Astrocyte of the spinal cord (primary cell): ENCODE measurements around the gene L3MBTL3.
"Not testable (repeated sequence)": the region's sequence is repeated elsewhere in the genome, so short reads cannot be mapped to it uniquely, and the experiment has no call there.

Source experiments
- DNase-seq: peaks from one replicate; pipeline ENCODE4 v3.0.0; 2011; ENCODE audit warnings: low read depth, low spot score
- H3K4me3 ChIP-seq: 2 replicates; pipeline ENCODE4 v1.5.1; 2011; ENCODE audit warnings: low read depth, mild to moderate bottlenecking, low read length, moderate library complexity
- CTCF ChIP-seq: IDR thresholded peaks from 2 replicates; pipeline ENCODE4 v1.5.1; 2012; ENCODE audit warnings: low read depth, mild to moderate bottlenecking, low read length, inconsistent platforms
- in situ Hi-C: cut with HindIII; loops from 2 replicates; pipeline ENCODE4 v1.10.0; 2017; ENCODE audit warnings: low sequenced_read_pairs

L3MBTL3 gene

DNA sequence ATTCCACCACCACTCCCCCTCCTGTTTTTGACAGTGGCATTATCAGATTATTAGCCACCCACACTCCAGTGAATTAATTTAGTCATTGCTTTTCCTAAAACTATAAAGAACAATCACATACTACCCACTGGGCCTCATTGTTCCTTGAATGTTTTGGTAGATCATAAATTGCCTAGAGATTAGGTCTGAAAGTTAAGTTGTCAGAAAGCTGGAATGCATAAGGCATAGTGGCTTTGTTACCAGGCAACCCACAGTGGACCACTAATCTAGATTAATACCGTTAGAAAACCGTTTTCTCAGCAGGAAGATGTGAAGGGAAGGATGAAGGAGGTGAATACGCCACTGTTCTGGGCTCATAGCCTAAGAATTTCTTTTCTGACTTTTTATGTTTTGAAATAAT lies 128.7 kb downstream of the L3MBTL3 start:
- in situ Hi-C loops, result no loop called here
- DNase-seq, result no peak
- TF ChIP-seq CTCF, result no peak
- no peak overlapping the region for H3K4me3 ChIP-seq

DNA sequence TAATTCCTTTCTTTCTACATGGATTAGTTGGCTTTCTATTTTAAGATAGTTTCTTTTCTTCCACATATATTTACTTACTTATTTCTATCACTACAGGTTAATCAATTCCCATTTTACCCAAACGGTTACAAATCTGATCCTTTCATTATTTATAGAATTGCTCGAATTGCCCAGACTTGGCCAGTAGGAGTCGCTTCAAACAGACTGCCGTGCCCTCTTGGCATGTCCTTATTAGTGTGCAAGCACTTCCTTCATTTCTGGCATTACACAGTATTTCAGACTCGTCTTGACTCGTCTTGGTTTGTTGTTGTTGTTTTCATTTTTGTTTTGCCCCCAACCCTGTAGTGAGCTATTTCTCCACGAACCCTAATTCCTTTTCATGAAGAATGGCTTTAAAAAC lies 129.8 kb downstream of the L3MBTL3 start:
- TF ChIP-seq CTCF, result peak; percentile 23
- no peak overlapping the region for H3K4me3 ChIP-seq
- in situ Hi-C loops, result no loop called here
- no peak for DNase-seq

- in situ Hi-C loops, DNase-seq, H3K4me3 ChIP-seq: not testable (repeated sequence)
Measured at GRCh38 chr6:130149016-130149415, 130.6 kb downstream of the L3MBTL3 start.

DNA sequence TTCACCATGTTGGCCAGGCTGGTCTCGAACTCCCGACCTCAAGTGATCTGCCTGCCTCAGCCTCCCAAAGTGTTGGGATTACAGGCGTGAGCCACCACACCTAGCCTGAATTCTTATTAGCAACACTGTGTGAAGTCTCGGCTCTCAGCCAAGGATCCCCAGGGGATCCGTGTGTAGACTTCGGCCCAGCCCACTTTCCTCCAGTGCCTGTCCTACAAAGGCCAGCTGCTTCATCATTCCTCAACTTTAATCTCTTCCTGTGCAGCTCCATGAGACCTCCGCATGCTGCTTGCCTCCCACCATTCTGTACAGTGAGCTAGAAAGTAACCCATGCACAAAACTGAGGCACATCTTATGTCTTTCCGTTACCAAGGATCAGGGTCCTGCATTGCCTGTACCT lies 132.5 kb downstream of the L3MBTL3 start:
- in situ Hi-C loops, result no loop called here
- no peak overlapping the region for H3K4me3 ChIP-seq
- no peak for DNase-seq
- no peak for TF ChIP-seq CTCF

DNA sequence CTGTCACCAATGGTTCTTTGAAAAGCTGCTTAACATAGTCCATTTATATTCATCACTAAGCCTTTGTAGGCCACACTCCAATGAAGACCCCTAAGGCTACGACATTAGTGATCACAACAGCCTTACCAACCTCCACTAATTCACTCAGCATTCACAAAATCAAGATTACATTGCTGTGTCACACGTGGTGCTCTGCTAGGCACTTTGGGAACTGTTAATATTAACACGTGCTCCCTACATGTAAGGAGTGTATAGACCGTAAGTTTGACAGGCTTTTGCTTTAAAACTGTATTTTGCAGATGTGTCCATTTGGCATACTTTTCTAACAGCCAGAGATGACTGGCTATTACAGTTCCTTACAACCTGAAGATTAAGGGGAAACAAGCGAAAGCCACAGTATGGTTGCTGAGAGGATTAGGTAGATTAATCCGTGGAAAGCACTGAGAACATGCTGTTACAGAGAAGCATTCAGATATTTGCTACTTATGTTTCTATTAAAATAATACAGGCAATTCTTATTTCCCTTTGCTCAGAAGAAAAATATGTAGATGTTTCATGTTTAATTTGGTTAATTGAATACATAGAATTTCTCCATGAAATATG lies 134.6 kb downstream of the L3MBTL3 start:
- no peak overlapping the region for H3K4me3 ChIP-seq
- in situ Hi-C loops, result no loop called here
- no peak for TF ChIP-seq CTCF
- DNase-seq, result no peak

DNA sequence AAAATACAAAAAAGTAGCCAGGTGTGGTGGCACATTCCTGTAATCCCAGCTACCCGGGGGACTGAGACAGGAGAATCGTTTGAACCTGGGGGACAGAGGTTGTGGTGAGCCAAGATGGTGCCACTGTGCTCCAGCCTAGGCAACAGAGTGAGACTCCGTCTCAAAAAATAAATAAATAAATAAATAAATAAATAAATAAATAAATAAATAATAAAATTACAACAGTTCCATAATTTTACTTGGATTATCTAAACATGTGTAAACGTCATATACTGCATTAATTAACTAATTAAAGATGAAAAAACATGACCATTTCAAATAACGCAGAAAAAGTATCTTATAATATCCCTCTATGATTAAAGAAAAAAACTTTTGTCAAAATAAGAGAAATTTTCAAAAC lies 138.5 kb downstream of the L3MBTL3 start:
- no peak for DNase-seq
- TF ChIP-seq CTCF, result no peak
- no peak overlapping the region for H3K4me3 ChIP-seq
- in situ Hi-C loops, result no loop called here

- no peak for DNase-seq
- TF ChIP-seq CTCF, result no peak
- in situ Hi-C loops, result no loop called here
- H3K4me3 ChIP-seq, result no peak overlapping the region
Measured at GRCh38 chr6:130158056-130158455, 139.7 kb downstream of the L3MBTL3 start.
